ENCODE measurements around the gene FDXACB1. TPM values are rescaled to one million over a fixed set of nuclear protein-coding genes. Genes with fewer than 3 reads are reported as not detected.

The FDXACB1 gene
- total RNA-seq, 2 donors from 2014 or later = 2.8 to 4.9 TPM

GRCh38 chr11:111846636-111847035 lies 32.3 kb downstream of the FDXACB1 start:
- H3K27ac Mint-ChIP-seq = no peak overlapping the region
- H3K9me3 Mint-ChIP-seq = no peaks in the 10 kb centered on the region
- no peak overlapping the region for H3K4me3 Mint-ChIP-seq
- peaks cover 2 to 5% of the 10 kb centered on the region in 2 donors for H3K36me3 Mint-ChIP-seq (ENCODE audit: insufficient read depth in 2 of 2)
- DNase-seq (no peak), ATAC-seq (replicated peaks in 1 of 2) (no peak)
- no peaks in the 10 kb centered on the region for H3K27me3 Mint-ChIP-seq (ENCODE audit: low read depth)
- H3K4me1 Mint-ChIP-seq (ENCODE audit: low read depth) = no peaks in the 10 kb centered on the region

DNA sequence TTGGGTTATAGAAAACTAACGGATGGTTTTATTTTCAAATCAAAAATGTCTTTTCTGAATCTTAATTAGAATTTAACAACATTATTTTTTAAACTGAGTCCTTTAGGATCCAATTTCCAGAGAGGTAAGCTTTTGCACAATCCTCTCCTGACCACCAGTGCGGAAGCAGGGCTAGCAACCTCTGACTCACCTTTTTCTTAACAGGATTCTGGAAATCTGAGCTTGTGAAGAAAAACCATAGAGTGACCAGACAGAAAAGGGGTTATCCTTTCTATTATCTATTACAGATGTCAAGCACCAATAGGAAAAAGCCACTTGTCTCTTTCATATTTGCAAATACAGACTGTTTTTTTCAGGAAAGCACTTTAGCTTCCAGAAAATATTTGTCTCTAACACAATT lies 32.9 kb downstream of the FDXACB1 start:
- DNase-seq = no peak
- Mint-ChIP-seq H3K36me3 (ENCODE audit: insufficient read depth in 2 of 2) (peaks cover 2 to 5% of the 10 kb centered on the region in 2 donors), H3K4me1 (ENCODE audit: low read depth) (peaks cover 5% of the 10 kb centered on the region), H3K27me3 (ENCODE audit: low read depth) (no peaks in the 10 kb centered on the region), H3K27ac (no peak overlapping the region), H3K4me3 (no peak overlapping the region), H3K9me3 (no peaks in the 10 kb centered on the region)
- ATAC-seq (replicated peaks in 1 of 2) = no peak

- no peaks in the 10 kb centered on the region for H3K27me3 Mint-ChIP-seq (ENCODE audit: low read depth)
- H3K27ac Mint-ChIP-seq = no peak overlapping the region
- H3K9me3 Mint-ChIP-seq = no peaks in the 10 kb centered on the region
- ATAC-seq (replicated peaks in 1 of 2) (peak in 1 of 2 donors; percentile 28), DNase-seq (no peak)
- no peak overlapping the region for H3K4me3 Mint-ChIP-seq
- peaks cover 2 to 5% of the 10 kb centered on the region in 2 donors for H3K36me3 Mint-ChIP-seq (ENCODE audit: insufficient read depth in 2 of 2)
- H3K4me1 Mint-ChIP-seq (ENCODE audit: low read depth) = peaks cover 6% of the 10 kb centered on the region
These were observed 33.5 kb downstream of the FDXACB1 start for GRCh38 chr11:111845276-111846028.

DNA sequence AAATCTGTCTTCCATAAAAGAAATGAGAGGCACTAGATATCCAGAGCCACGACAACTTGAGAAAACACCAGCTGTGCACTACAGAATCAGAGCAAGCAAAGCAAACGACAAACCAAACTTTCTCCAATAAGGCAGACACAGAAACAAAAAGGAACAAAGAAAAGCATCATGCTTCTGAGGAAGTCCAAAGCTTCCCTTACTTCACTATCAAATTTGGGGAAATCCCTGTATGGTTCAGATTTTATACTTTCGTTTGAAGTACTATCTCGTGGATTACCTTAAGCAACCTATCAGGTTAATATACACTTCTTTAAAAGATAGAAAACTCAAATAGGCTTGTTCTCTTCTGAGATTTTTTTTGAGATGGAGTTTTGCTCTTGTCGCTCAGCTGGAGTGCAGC lies 35.3 kb downstream of the FDXACB1 start:
- Mint-ChIP-seq H3K27ac (no peak overlapping the region), H3K4me3 (no peak overlapping the region), H3K36me3 (ENCODE audit: insufficient read depth in 2 of 2) (peaks cover 2 to 5% of the 10 kb centered on the region in 2 donors), H3K27me3 (ENCODE audit: low read depth) (no peaks in the 10 kb centered on the region), H3K9me3 (no peaks in the 10 kb centered on the region), H3K4me1 (ENCODE audit: low read depth) (peaks cover 6% of the 10 kb centered on the region)
- no peak for ATAC-seq (replicated peaks in 1 of 2)
- no peak for DNase-seq

GRCh38 chr11:111841370-111842053 lies 37.5 kb downstream of the FDXACB1 start:
- Mint-ChIP-seq H3K4me1 (ENCODE audit: low read depth) (peaks cover 16% of the 10 kb centered on the region), H3K27me3 (ENCODE audit: low read depth) (no peaks in the 10 kb centered on the region), H3K27ac (no peak overlapping the region), H3K9me3 (no peaks in the 10 kb centered on the region), H3K36me3 (ENCODE audit: insufficient read depth in 2 of 2) (peaks cover 0 to 12% of the 10 kb centered on the region in 2 donors), H3K4me3 (no peak overlapping the region)
- DNase-seq (peak; percentile 86), ATAC-seq (replicated peaks in 1 of 2) (peak; percentile 85 to 92)

- ATAC-seq (replicated peaks in 1 of 2) (no peak), DNase-seq (no peak)
- Mint-ChIP-seq H3K4me3 (no peak overlapping the region), H3K9me3 (no peaks in the 10 kb centered on the region), H3K27me3 (ENCODE audit: low read depth) (no peaks in the 10 kb centered on the region), H3K4me1 (ENCODE audit: low read depth) (peaks cover 18% of the 10 kb centered on the region), H3K27ac (no peak overlapping the region), H3K36me3 (ENCODE audit: insufficient read depth in 2 of 2) (peaks cover 2 to 14% of the 10 kb centered on the region in 2 donors)
These were observed 38.8 kb downstream of the FDXACB1 start for GRCh38 chr11:111840143-111840542.

DNA sequence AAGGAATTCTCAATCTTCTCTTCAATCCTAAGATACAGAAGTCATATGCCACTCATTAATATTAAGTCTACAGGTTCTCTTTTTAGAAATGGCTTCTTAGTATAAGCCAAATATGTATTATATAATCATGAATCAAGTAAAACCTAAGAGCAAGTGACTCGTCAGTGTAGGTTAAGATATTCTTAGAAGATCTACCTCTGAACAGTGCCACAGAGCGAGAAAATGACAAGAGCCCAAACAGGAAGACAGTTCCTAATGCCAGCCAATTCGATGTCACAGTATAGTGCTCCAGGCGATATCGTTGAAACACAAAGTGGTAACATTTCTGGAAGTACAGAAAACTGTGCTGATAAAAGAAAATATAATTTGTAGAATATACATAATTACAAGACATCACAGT lies 40.9 kb downstream of the FDXACB1 start:
- no peaks in the 10 kb centered on the region for H3K27me3 Mint-ChIP-seq (ENCODE audit: low read depth)
- H3K36me3 Mint-ChIP-seq (ENCODE audit: insufficient read depth in 2 of 2) = peaks cover 2 to 15% of the 10 kb centered on the region in 2 donors
- no peak for DNase-seq
- ATAC-seq (replicated peaks in 1 of 2) = no peak
- no peak overlapping the region for H3K27ac Mint-ChIP-seq
- no peaks in the 10 kb centered on the region for H3K9me3 Mint-ChIP-seq
- no peak overlapping the region for H3K4me3 Mint-ChIP-seq
- peaks cover 18% of the 10 kb centered on the region for H3K4me1 Mint-ChIP-seq (ENCODE audit: low read depth)

DNA sequence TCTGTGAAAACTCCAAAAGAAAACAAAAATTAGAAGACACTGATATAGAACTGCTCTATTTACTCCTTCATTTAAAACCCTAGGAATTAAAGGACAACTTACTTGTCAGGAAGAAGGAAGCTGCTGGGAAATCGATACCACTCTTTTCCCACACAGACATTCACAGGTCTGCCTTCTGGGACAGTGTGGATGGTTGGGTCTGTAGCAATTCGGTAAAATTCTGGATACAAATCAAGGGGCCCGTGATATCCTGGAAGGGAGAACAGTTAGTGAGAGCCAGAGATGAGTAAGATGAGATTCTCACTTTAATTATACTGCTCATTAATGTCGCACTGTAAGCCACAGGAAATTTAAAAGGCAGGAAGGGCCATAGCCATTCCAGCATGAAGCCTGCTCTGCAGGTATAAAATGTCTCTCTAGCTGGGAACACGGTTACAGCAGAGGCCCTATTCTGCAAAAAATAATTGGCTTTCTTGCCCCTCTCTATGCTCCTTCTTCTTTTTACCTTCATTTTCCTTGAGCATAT lies 41.5 kb downstream of the FDXACB1 start:
- DNase-seq (no peak), ATAC-seq (replicated peaks in 1 of 2) (no peak)
- no peaks in the 10 kb centered on the region for H3K9me3 Mint-ChIP-seq
- no peaks in the 10 kb centered on the region for H3K27me3 Mint-ChIP-seq (ENCODE audit: low read depth)
- H3K36me3 Mint-ChIP-seq (ENCODE audit: insufficient read depth in 2 of 2) = peaks cover 2 to 15% of the 10 kb centered on the region in 2 donors
- H3K4me3 Mint-ChIP-seq = no peak overlapping the region
- H3K4me1 Mint-ChIP-seq (ENCODE audit: low read depth) = peaks cover 18% of the 10 kb centered on the region
- no peak overlapping the region for H3K27ac Mint-ChIP-seq

DNA sequence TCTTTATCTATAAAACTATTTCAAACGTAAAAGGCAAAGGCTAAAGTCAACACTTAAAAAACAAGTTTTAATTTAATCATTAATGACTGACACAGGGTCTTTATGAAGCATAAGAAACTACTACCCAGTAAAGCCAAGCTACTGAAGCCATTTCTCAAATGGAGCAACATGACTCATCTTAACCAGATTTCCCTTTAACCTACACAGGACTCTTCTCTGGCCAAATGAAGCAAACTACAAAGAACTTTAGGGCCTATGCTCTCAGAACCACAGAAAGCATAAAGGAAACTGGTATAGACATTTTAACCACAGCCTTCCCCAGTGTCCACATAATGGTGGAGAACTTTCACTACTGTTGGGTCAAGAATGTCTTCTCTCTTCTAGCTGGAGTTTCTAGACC lies 42.2 kb downstream of the FDXACB1 start:
- Mint-ChIP-seq H3K9me3 (no peaks in the 10 kb centered on the region), H3K4me3 (no peak overlapping the region), H3K4me1 (ENCODE audit: low read depth) (peaks cover 18% of the 10 kb centered on the region), H3K27me3 (ENCODE audit: low read depth) (no peaks in the 10 kb centered on the region), H3K36me3 (ENCODE audit: insufficient read depth in 2 of 2) (peaks cover 2 to 15% of the 10 kb centered on the region in 2 donors), H3K27ac (no peak overlapping the region)
- DNase-seq (no peak), ATAC-seq (replicated peaks in 1 of 2) (no peak)

DNA sequence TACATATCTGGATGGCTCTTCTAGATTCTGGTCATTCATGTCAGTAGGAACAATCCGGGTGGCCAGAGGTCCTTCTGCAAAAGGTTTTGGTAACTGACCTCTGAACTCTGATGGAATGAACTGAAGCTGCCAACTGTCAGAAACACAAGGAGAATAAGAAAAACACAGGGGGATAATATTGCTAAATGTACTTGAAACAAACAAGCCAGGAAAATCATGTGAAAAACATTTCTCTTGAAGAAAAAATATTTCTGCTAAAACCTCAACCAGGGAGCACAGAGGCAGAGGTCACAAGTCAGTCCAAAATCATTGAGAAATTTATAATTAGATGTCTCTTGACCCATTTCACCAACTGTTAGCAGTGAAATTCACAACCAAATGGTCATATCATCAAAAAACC lies 42.8 kb downstream of the FDXACB1 start:
- peaks cover 2 to 15% of the 10 kb centered on the region in 2 donors for H3K36me3 Mint-ChIP-seq (ENCODE audit: insufficient read depth in 2 of 2)
- ATAC-seq (replicated peaks in 1 of 2) = no peak
- DNase-seq = no peak
- peaks cover 15% of the 10 kb centered on the region for H3K4me1 Mint-ChIP-seq (ENCODE audit: low read depth)
- H3K27ac Mint-ChIP-seq = no peak overlapping the region
- no peak overlapping the region for H3K4me3 Mint-ChIP-seq
- H3K9me3 Mint-ChIP-seq = no peaks in the 10 kb centered on the region
- no peaks in the 10 kb centered on the region for H3K27me3 Mint-ChIP-seq (ENCODE audit: low read depth)

DNA sequence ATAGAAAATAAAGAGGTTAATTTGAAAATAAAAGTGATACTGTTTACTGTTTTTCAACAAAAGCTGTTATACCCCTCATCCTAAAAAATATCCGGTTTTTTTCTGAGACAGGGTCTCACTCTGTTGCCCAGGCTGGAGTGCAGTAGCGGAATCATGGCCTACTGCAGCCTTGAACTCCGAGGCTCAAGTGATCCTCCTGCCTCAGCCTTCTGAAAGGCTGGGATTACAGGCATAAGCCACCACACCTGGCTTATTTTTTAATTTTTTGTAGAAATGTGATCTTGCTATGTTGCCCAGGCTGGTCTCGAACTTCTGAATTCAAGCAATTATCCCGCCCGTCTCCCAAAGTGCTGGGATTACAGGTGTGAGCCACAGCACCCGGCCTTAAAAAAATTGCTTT lies 43.3 kb downstream of the FDXACB1 start:
- Mint-ChIP-seq H3K27me3 (ENCODE audit: low read depth) (no peaks in the 10 kb centered on the region), H3K9me3 (no peaks in the 10 kb centered on the region), H3K36me3 (ENCODE audit: insufficient read depth in 2 of 2) (peaks cover 2 to 15% of the 10 kb centered on the region in 2 donors), H3K4me1 (ENCODE audit: low read depth) (peaks cover 12% of the 10 kb centered on the region), H3K27ac (no peak overlapping the region), H3K4me3 (no peak overlapping the region)
- ATAC-seq (replicated peaks in 1 of 2) (no peak), DNase-seq (no peak)

DNA sequence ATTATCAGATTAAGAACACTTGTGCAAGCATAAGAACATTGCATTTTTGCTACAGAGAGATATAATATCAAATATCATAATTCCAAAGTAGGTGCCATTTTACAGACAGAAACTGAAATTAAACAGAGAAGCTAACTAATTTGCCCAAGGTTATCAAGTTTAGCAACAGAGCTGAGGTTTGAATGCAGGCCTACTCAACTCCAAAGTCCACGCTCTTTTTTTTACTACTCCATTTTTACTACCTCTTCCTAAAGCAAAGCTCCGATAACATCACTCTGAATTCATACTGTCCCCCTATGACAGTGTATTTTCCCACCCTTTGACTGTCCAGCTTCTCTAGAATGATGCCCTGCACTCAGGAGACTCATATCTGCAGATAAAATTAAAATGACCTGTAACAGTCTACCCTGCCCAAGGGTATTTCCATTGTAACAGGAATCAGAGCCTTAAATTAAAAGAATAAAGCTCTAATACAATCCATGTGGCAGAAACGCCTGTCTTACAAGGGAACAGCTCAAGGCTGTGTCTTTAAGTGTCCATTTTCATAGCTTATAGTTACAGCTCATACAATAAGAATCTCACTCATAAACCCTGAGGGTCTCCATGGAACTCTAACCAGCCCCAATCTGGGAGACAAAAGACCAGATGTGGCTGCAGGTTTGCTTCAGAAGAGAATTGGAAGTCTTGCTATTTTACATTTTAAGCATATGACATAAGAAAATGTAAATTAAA lies 44.4 kb downstream of the FDXACB1 start:
- Mint-ChIP-seq H3K36me3 (ENCODE audit: insufficient read depth in 2 of 2) (peaks cover 2 to 19% of the 10 kb centered on the region in 2 donors), H3K27me3 (ENCODE audit: low read depth) (no peaks in the 10 kb centered on the region), H3K9me3 (no peaks in the 10 kb centered on the region), H3K4me3 (no peak overlapping the region), H3K27ac (no peak overlapping the region), H3K4me1 (ENCODE audit: low read depth) (peaks cover 20% of the 10 kb centered on the region)
- no peak for ATAC-seq (replicated peaks in 1 of 2)
- no peak for DNase-seq

GRCh38 chr11:111833524-111833923 lies 45.4 kb downstream of the FDXACB1 start:
- Mint-ChIP-seq H3K4me1 (ENCODE audit: low read depth) (peaks cover 31% of the 10 kb centered on the region), H3K9me3 (no peaks in the 10 kb centered on the region), H3K36me3 (ENCODE audit: insufficient read depth in 2 of 2) (peaks cover 2 to 19% of the 10 kb centered on the region in 2 donors), H3K27ac (no peak overlapping the region), H3K27me3 (ENCODE audit: low read depth) (no peaks in the 10 kb centered on the region), H3K4me3 (no peak overlapping the region)
- no peak for ATAC-seq (replicated peaks in 1 of 2)
- DNase-seq = no peak
